Hepatocyte (in vitro differentiated cells): Measurements from ENCODE around the gene GRM4. TPM values are rescaled to one million over a fixed set of nuclear protein-coding genes. Genes with fewer than 3 reads are reported as not detected.

Experiments used
- DNase-seq: peaks from one replicate; pipeline ENCODE4 v3.0.0-alpha.2; 2016; ENCODE audit warnings: low spot score
- H2AFZ ChIP-seq: fragments of 200-600 bp; sonication (generic); 2 replicates; pipeline ENCODE4 v1.6.0; 2016; ENCODE audit warnings: antibody characterized with exemption, mild to moderate bottlenecking
- H3K27ac ChIP-seq: fragments of 200-600 bp; sonication (generic); 2 replicates; pipeline ENCODE4 v1.5.1; 2016; ENCODE audit warnings: mild to moderate bottlenecking
- H3K27me3 ChIP-seq: fragments of 200-600 bp; sonication (generic); 2 replicates; pipeline ENCODE4 v1.6.1; 2016
- H3K36me3 ChIP-seq: fragments of 200-600 bp; sonication (generic); replicated peaks from 2 replicates; pipeline ENCODE4 v1.5.1; 2016; ENCODE audit warnings: low read depth; ENCODE audit not compliant: insufficient read depth
- H3K4me1 ChIP-seq: fragments of 200-600 bp; sonication (generic); 2 replicates; pipeline ENCODE4 v1.5.1; 2016; ENCODE audit warnings: mild to moderate bottlenecking, moderate library complexity; ENCODE audit not compliant: insufficient read depth
- H3K4me2 ChIP-seq: fragments of 200-600 bp; sonication (generic); 2 replicates; pipeline ENCODE4 v1.6.0; 2016
- H3K4me3 ChIP-seq: fragments of 200-600 bp; sonication (generic); 2 replicates; pipeline ENCODE4 v1.5.1; 2016; ENCODE audit warnings: mild to moderate bottlenecking
- H3K79me2 ChIP-seq: fragments of 200-600 bp; sonication (generic); 2 replicates; pipeline ENCODE4 v1.6.0; 2017; ENCODE audit warnings: mild to moderate bottlenecking
- H3K9me2 ChIP-seq: fragments of 200-600 bp; sonication (generic); replicated peaks from 2 replicates; pipeline ENCODE4 v1.6.0; 2017; ENCODE audit warnings: mild to moderate bottlenecking; ENCODE audit not compliant: insufficient read depth
- H3K9me3 ChIP-seq: fragments of 200-600 bp; sonication (generic); 2 replicates; pipeline ENCODE4 v1.5.1; 2016; ENCODE audit warnings: low read depth, mild to moderate bottlenecking
- H4K20me1 ChIP-seq: fragments of 200-600 bp; sonication (generic); 2 replicates; pipeline ENCODE4 v1.6.0; 2016; ENCODE audit warnings: mild to moderate bottlenecking; ENCODE audit not compliant: insufficient read depth, poor library complexity, severe bottlenecking
- CTCF ChIP-seq: fragments of 200-600 bp; sonication (generic); IDR thresholded peaks from 2 replicates; pipeline ENCODE4 v1.5.1; 2016; ENCODE audit warnings: antibody characterized with exemption, mild to moderate bottlenecking; ENCODE audit not compliant: poor library complexity
- EZH2 ChIP-seq: fragments of 200-600 bp; sonication (generic); IDR thresholded peaks from 2 replicates; pipeline ENCODE4 v1.6.1; 2016; ENCODE audit warnings: antibody characterized with exemption, mild to moderate bottlenecking, borderline replicate concordance
- EZH2phosphoT487 ChIP-seq: fragments of 200-600 bp; sonication (generic); IDR thresholded peaks from one replicate; pipeline ENCODE4 v1.6.1; 2018; ENCODE audit warnings: antibody characterized with exemption, mild to moderate bottlenecking, low read depth, moderate library complexity; ENCODE audit not compliant: unreplicated experiment, severe bottlenecking
- WGBS: methylation state at CpG from one replicate; pipeline ENCODE4 v1.1.6; 2016; ENCODE audit warnings: low lambda C conversion rate; ENCODE audit errors: missing lambda C conversion rate; 5-methylcytosine and 5-hydroxymethylcytosine counted together
- polyA plus RNA-seq: library from polyadenylated mRNA; unstranded; fragments of >200 nt; fragmentation: Nextera tagmentation; extraction: Ambion mirVana; gene quantifications from 2 replicates; pipeline ENCODE4 v1.2.1, GENCODE V29; 2016
- total RNA-seq: library from RNA; depleted of rRNA; stranded (reverse); fragments of >200 nt; gene quantifications from 2 replicates; pipeline ENCODE4 v1.2.3, GENCODE V29; 2014

GRM4 gene
- total and polyA plus RNA-seq, 2 experiments from 2014 or later: 0.03 TPM; not detected in 1

DNA sequence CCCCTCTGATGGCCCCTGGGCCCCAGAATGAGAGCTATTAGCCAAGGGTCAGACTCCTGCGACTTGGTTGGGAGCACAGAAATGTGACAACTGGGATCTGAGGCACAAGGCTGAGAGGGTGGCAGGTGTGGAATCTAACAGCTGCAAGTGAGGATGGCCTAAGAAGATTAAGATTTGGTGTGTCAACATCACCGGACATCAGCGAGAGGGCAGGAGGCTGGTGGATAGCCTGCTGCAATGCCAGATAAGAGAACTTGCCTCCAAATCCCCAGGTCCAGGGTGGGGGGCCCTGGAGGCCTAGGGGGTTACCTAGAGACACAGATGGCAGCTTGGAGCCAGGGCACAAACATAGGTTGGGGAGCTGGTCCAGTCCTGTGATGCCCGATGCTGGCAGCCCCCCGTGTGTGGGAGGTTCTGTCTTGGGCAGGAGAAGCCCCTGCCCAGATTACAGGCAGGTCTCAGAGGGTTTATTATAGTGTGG, 155.8 kb downstream of the GRM4 start:
- no peaks in the 10 kb centered on the region for H3K9me2 ChIP-seq
- no peaks in the 10 kb centered on the region for H3K79me2 ChIP-seq
- peaks cover 16% of the 10 kb centered on the region for H3K4me1 ChIP-seq
- no peak for DNase-seq
- WGBS: 74% methylated on average over 5 of the region's 5 CpGs
- H4K20me1 ChIP-seq: no peaks in the 10 kb centered on the region
- no peak overlapping the region for H3K4me2 ChIP-seq
- H2AFZ ChIP-seq: no peak overlapping the region
- TF ChIP-seq EZH2phosphoT487 (no peak), EZH2 (no peak), CTCF (no peak)
- H3K4me3 ChIP-seq: no peak overlapping the region
- H3K27me3 ChIP-seq: no peaks in the 10 kb centered on the region
- H3K27ac ChIP-seq: no peak overlapping the region
- H3K36me3 ChIP-seq: no peaks in the 10 kb centered on the region
- no peaks in the 10 kb centered on the region for H3K9me3 ChIP-seq

- peaks cover 16% of the 10 kb centered on the region for H3K4me1 ChIP-seq
- no peak for TF ChIP-seq EZH2phosphoT487
- TF ChIP-seq EZH2: no peak
- H3K9me2 ChIP-seq: no peaks in the 10 kb centered on the region
- H3K4me3 ChIP-seq: no peak overlapping the region
- no peaks in the 10 kb centered on the region for H3K27me3 ChIP-seq
- no peak overlapping the region for H3K4me2 ChIP-seq
- H3K36me3 ChIP-seq: no peaks in the 10 kb centered on the region
- no peak overlapping the region for H2AFZ ChIP-seq
- H3K9me3 ChIP-seq: no peaks in the 10 kb centered on the region
- DNase-seq: no peak
- H3K79me2 ChIP-seq: no peaks in the 10 kb centered on the region
- 89% methylated on average over 10 of the region's 13 CpGs for WGBS
- H3K27ac ChIP-seq: peak overlapping the region; percentile 31
- H4K20me1 ChIP-seq: no peaks in the 10 kb centered on the region
Observed at GRCh38 chr6:33989016-33989854, 156.7 kb downstream of the GRM4 start.

DNA sequence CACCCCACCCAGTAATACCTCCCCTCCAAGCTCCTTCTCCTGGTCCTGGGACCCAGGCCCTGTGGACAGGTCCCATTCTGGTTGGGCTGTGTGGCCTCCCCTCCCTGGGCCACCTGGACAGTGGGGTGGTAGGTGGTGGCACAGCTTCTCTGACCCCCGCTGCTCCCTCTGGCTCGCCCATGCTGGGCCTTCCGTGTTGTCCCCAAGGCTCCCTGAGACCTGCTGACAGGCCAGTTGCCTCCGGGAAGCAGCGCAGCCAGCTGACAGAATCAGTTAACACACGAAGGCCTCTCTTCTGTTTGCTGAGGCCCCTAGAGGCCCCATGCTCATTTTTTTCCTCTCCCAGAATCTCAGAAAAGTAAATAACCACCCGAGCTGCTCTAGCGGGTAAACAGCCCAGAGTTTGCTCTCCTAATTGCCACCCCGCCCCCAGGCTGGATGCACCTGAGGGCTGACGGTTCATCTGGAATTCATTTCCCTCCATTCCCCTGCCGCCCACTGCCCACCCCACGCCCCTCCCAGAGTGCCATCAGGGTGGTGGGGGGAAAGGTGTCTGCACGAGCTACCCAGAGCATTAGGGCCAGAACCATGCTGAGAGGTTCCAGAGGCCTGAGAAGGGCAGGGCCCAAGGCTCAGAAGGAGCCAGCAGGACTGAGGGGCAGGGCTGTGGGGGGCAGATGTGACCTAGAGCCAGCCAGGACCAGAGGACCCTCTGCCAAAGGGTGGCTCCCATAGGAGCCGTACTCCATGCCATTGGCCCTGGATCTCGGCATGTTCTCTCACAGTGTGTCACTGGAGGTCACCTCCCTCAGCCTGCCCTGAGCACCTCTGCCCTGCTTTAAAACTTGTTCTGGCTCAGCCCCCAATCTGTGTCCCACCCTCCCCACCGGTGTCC, 157.5 kb downstream of the GRM4 start:
- no peaks in the 10 kb centered on the region for H3K9me2 ChIP-seq
- no peaks in the 10 kb centered on the region for H3K27me3 ChIP-seq
- 23% methylated on average over 16 of the region's 16 CpGs for WGBS
- no peak overlapping the region for H3K4me3 ChIP-seq
- TF ChIP-seq EZH2phosphoT487: peak; percentile 75
- no peak for TF ChIP-seq EZH2
- TF ChIP-seq CTCF: peak; percentile 17
- no peaks in the 10 kb centered on the region for H3K36me3 ChIP-seq
- no peak overlapping the region for H2AFZ ChIP-seq
- H3K9me3 ChIP-seq: no peaks in the 10 kb centered on the region
- H3K79me2 ChIP-seq: no peaks in the 10 kb centered on the region
- peak; percentile 85 for DNase-seq
- H4K20me1 ChIP-seq: no peaks in the 10 kb centered on the region
- peak overlapping the region; percentile 60 for H3K4me2 ChIP-seq
- peaks cover 16% of the 10 kb centered on the region for H3K4me1 ChIP-seq
- peak overlapping the region; percentile 92 for H3K27ac ChIP-seq
